HG02642 (cell line): ENCODE measurements around the gene TRIM8.

Source experiments
- ATAC-seq: cut with Tn5 transposase; IDR thresholded peaks from one replicate; pipeline ENCODE4 v1.9.1; 2021; ENCODE audit warnings: mild to moderate bottlenecking; ENCODE audit not compliant: unreplicated experiment, poor library complexity

The TRIM8 gene, protein sequence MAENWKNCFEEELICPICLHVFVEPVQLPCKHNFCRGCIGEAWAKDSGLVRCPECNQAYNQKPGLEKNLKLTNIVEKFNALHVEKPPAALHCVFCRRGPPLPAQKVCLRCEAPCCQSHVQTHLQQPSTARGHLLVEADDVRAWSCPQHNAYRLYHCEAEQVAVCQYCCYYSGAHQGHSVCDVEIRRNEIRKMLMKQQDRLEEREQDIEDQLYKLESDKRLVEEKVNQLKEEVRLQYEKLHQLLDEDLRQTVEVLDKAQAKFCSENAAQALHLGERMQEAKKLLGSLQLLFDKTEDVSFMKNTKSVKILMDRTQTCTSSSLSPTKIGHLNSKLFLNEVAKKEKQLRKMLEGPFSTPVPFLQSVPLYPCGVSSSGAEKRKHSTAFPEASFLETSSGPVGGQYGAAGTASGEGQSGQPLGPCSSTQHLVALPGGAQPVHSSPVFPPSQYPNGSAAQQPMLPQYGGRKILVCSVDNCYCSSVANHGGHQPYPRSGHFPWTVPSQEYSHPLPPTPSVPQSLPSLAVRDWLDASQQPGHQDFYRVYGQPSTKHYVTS

DNA sequence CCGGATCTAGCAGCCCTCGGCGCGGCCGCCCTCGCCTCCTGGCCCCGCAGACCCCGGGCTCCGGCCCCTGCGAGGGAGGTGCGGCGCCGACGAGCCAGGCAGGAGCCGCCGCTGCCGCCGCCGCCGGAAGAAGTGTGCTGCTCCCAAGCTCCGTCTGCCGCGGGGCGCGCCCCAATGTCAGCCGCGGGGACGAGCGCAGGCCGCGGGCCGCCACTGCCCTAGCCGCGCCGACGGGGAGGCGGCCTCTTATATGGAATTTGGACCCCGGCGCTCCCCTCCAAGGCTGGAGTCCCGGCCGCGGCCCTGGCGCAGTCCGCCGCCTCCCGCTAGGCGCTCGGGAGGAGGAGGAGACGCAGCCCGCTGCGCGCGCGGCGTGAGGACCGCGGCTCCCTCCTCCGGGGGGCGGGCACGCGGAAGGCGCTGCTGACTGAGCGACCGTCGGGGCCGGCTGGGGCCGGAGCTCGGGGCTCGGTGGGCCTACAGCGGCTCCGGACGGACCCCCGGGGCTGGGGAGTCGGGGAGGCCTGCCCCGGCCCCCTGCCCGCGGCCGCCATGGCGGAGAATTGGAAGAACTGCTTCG is at the start of gene TRIM8:
Gene TRIM8 (plus strand): TSS at position 414 of the 580 bp plus-strand sequence. CDS start 139 bp downstream, at position 553.
- no peak for ATAC-seq

DNA sequence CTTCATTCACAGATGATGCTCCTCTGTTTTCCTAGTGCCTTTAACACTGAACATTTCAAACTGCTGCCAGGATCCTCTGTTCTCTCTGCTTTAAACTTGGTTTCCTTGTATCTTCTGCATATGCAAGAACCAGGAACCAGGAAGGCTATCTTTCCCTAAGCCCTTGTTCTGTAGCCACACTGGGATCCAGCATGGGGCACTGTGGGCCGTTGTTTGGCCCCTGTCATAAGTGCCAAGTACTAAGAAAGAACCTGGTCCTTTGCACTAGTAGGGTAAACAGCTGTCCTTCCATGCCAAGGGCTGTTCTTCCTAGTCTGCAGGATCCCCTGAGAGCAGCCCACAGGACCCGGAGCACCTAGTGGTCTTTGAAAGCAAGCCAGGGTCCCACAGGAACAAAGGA is 49.0 kb upstream of the TRIM8 start:
- ATAC-seq, result no peak

DNA sequence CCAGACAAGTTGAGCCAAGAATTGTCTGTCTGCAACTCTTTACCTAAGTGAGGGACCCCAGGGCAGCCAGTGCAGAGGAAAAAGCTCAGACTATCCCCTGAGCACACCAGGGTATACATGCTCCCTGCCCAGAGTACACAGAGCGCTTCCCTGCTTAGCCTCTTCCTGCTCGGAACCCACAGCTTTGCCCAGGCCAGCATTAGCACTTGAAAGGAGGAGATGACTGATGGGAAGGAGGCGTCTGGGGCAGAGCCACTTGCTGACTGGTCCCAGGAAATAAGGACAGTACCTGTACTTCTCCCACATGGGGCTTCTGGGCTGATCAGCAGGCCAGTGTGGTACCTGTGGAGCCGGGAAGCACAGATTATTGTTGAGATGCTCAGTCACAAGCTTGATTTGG is 48.4 kb upstream of the TRIM8 start:
- ATAC-seq, result no peak

DNA sequence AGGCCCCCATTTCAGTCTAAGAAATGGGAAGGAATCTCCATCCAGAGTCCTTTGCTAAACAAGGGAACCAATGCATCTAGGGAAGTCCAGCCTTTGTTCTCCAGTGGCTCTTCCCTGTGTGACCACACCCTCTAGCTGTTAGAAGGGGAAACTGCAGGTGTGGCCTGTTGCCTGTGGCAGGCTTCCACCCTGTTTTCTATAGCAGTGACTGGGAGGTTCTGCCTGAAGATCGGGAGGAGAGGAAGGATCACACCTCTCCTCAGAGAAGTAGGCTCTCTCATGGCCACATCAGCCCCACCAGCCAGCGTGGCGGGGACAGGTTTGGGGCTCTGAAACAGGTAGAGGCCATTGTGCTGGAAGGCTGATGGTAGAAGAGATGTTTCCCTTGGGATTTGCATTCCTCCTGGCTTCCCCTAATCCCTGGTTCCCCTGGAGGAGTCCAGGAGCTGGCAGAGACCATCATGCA is 47.7 kb upstream of the TRIM8 start:
- ATAC-seq, result no peak

DNA sequence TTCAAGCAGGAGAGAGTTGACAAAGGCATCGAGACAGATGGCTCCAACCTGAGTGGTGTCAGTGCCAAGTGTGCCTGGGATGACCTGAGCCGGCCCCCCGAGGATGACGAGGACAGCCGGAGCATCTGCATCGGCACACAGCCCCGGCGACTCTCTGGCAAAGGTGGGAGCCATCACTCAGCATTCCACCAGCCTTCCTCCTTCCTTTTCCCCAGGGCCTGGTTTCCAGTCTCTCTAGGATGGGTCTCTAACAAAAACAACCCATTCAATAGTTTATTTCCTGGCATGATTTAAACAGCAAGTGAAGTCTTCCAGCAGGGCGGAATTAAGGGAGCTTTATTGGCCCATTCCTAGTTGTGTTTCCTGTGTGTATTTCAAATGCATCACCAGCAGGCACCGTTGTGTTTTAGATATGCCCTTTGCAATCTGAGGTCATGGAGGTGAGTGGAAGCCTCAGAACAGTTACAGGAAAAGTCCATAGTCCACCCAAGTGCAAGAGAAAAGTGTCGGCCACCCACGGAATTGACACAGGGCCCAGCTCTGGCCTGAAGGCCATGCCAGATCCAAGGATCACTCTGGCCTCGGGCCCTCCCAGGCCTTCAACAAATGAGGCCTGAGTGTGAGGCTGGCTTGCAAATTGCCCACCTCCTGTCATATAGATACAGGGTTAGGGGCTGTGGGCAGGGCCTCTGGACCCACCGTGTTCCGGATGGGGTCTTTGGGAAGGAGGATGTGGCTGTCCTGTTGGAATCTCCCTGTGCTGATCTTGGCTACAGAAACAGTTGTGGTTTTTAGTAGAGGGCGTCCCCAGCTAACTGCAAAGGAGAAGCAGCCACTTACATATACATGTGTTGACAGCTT is 46.9 kb upstream of the TRIM8 start:
- ATAC-seq, result no peak

DNA sequence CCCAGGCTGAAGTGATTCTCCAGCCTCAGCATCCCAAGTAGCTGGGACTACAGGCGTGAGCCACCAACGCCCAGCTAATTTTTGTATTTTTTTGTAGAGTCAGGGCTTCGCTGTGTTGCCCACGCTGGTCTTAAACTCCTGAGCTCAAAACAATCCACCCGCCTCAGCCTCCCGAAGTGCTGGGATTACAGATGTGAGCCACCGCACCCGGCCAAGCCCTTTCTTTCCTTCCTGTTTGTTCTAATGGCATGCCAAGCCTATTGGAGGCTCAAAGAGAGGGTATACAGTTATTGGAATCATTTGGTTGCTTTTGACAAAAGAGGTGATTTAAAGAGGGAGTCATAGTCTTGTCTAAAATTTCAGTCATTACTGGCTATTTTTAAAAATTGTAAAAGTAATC is 46.0 kb upstream of the TRIM8 start:
- no peak for ATAC-seq

DNA sequence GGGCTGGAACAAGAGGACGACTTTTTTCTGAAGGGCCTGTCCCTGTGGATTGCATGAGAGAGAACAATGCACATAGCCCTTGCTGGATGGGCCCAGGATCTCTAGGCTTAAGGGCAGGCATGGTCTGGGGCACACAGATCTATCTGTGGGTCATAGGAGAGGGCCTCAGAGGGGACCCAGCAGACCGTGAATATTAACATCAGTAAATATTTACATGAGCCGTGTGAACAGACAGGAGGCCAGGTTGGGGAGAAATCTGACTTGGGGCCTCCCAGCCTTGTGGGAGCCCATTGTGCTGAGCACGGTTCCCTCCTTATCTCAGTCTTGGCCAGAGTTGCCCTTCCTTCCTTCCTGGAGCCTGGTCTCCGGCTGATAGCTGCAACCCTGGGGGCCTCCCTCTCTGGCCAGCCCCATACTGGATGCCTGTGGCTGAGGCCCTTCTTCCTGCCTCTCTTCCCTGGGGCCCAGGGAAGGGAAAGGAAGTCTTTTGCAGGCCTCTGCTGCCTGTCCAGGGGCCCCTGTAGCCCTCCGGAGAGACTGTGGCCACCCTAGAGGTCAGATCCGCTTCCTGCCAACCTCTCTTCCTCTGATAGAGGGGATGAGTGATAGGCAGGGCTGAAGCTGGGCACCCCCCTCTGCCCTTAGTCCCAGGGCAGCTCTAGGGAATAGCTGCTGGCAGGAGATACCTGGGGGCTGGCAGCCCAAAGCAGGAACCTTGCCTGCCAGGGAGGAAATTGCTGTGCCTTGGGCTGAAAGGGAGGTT is 44.5 kb upstream of the TRIM8 start:
- ATAC-seq, result no peak

DNA sequence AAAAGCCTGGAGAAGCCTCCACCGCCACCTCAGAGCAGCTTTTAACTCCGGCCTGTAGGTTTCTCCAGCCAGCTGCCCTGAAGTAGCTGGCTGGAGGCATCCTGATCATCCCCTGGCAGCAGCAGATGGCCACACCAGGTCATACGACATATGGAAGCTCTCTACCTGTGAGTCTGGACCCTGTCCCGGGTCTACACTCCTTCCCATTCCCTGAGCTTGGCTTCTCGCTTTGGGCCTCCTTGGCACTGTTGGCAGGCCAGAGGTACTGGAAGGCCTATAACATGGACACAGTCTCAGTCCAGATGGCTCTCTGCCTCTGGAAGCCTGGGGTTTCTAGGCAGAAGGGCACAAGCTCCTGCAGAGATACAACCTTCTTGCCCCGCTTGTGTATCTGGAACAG is 43.5 kb upstream of the TRIM8 start:
- no peak for ATAC-seq

DNA sequence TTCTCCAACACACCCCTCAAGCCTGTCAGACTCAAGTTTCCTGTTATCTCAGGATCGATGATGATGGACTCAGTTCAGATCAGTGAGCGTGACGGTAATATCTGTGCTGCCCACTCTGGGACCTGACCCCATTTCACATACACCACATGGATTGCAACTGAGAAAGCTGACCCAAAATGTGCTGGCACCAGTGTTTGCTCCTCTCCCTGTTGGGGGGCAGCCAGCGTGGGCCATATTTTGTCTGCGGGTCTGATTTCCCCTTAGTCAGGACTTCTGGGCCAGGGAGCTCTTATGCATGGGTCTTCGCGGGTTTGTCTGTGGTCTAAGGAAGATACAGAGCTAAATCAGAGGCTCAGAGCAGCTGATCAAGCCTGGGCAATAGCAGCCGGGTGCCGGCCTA is 42.6 kb upstream of the TRIM8 start:
- no peak for ATAC-seq

DNA sequence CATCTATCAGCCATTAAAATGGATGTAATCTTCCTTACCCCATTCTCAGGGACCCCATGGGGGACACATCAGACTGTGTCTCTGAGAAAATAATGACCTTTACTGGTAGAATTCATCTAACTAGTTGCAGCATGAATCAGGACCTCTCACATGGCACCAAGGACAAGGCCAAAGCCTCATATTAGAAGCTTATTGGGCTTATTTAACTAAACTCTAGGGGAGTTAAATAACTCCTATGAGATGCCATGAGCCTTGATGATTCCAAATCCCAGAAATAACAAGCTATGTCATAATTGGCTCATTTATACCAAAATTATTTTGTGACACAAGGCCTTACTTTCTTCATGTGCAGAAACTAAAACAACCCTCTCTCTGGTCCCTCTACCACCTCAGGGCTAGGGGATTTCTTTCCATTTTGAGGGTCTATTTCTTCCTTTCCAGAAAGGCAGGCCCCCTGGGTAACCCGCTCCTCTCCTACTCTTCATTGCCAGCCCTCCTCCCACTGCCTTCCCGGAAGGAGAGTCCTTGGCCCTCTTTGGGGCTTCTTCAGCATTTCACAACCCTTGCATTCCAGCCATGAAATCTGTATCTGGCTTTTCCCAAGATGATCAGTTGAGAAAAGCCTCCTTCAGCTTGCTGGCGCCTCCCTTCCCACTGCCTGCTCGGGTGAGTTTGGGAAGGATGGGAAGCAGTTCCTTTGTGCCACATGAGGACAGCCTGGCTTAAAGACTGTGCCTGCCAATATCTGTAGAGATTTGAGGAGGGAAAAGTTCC is 41.8 kb upstream of the TRIM8 start:
- ATAC-seq, result no peak

DNA sequence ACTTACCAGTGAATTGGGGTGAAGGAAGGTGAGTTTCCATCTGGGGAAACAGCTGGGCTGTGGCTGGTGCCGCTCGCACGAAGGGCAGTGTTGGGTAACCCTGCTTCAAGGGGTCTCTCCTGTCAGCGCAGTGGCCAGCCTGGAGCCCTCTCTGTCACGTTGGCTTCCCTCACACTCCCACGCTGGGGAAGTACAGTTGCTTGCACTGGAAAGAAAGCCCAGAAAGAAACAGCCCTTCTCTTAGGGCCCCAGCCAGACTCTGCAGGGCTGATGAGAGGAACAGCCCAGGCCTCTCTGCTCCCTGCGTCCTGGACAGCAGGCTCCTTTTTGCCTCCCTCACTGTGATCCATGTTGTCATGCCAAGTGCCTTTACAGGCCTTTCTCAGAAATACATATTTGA is 40.3 kb upstream of the TRIM8 start:
- no peak for ATAC-seq

DNA sequence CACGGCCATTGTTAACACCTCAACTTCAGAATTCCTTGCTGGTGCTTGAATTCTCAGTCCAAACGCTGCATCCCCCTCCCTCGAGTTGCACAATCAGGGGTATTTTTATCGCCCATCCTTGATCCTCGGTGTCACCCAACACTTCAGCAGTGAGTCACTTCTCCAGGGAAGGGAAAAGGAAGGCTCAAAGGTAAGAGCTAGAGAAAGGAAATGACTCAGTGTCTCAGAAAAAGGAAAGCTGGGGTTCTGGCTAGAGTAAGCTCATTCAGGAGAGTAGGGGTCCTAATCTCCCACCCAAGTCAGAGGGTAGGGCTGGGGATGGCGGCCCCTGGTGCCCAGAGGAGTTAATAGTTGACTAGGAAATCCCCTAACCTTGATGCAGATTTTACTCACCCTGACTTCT is 39.8 kb upstream of the TRIM8 start:
- ATAC-seq, result no peak

DNA sequence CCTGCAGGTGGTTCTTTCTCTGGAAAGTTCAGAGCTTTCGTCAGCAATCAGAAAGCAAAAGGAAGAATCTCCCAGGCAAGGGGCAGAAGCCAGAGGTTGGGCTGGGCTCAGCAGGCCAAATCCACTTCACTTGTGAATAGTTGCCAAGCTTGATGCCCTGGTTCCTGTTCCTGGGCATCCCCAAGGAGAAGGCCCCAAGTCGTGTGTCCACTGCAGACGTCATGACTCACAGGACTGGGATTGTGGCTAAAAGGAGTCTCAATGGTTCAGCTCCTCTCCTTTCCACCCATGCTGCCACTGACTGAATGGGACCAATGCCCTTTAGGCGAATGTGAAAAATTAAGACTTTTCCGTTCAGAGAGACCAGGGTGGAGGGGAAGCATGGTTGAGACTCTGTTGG is 38.6 kb upstream of the TRIM8 start:
- ATAC-seq, result no peak

DNA sequence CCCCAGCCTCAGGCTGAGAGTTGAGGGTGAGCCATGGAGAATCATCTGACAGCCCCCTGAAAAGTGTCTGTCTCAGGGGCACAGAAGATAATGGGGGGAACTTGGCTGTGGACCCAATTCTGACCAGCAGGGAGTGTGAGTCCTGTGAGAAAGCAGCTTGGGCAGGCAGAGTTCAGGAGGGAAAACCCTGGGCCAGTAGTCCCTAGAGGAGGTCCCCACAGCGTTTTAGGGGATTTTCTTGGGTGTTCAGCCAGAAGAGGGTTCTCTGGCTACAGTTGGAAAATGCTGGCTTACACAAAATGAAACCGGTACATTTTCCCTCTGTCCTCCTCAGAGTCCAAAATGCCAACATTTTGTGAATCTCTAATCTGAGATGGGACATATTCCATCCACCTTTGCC is 35.8 kb upstream of the TRIM8 start:
- no peak for ATAC-seq

DNA sequence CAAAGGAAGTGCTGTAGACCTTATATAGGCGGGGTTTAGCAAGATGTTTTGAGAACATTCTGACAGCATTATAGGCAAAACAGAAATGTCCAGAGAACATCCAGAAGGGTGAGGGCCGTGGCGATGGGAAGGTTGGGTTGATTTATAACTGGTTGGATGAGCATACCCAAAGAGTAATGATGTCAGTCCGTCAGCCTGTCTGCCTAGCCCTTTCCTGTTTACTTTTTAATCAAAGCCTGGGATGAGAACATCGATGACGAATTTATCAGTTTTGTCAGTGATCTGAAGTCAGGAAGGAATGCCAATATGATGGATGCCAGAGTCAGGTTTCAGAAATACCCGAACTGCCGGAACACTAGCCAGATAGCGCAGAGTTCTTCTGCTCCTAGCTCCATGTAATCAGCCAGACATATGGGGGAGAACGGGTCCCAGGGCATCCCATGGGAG is 33.8 kb upstream of the TRIM8 start:
- no peak for ATAC-seq

DNA sequence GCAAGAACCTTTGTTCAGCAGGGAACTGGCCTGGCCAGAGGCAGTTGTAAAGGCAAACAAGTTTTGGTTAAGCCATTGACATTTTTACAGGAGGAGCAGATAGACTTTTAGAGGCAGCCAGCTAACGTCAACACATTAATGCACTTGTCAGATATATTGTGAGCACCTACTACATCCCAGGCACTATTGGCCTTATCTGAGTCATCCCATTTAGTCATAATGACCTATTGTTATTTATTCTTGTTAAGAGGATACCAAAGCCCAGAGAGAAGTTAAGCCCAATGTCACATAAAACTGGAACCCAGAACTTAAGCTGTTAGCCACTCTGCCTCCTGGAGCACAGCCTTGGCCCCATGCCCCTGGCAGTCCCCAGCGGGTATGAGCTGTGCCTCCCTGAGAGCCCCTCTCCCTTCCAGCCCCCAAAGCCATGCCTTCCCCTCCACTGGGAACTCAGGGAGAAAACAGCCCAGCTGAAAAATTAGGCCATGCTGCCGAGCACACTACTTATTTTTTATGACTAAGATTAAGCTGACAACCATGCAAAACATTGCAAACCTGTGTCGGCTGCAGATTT is 32.7 kb upstream of the TRIM8 start:
- ATAC-seq, result no peak

DNA sequence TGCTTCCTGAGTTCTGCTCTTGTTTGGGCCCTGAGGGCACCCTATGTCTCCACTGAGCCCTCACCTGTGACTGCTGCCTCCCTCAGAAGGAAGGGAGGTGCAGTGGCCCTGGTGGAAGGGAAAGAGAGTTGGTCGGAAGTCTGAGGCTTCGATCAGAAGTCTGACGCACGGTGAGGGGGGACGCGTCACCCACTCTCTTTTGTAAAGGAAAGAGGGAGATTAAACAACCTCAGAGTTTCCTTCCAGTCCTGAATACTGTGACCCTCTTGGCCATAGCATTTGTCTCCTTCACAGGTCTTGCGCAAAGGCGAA is 31.4 kb upstream of the TRIM8 start:
- no peak for ATAC-seq

DNA sequence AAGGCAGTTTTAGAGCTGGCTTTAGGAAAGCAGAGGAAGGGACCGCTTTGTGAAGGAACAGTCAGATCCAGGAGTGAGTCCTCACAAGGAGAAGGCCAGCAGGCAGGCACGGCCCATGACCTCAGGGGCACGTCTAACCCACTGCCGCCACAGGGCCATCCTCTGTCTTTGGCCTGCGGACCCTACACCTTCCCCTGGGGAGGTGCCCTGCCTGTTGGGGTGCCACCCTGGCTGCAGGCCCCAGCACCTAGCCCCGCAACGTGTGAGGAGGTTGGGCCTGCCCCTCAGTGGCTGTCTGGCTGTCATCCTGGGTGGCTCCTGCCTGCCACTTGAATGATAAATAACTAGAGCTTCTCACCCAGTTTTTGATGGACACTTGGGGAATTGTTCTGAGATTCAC is 31.0 kb upstream of the TRIM8 start:
- no peak for ATAC-seq

DNA sequence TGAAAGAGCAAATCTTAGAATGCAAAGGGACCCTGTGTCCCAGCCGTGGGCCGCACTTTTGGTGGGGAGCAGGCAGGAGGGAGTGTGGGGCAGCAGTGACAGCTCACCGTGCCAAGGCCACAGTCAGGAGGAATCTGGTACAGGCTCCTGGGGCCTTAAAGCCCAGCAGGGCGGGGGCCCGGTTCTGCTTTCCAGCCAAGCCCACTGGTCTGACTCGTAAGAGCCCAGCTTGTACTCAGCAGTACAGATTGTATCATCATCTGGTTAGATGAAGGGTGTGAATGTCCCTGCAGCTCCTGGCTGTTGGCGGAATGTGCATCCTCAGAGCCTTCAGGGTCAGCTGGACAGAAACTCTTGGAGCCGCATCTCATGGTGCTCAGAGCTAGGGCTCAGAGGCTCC is 30.5 kb upstream of the TRIM8 start:
- ATAC-seq, result no peak
